NCI-H226 (cell line): ENCODE results near the gene RBM15.
A peak's percentile ranks its signal among the peaks of the same experiment; 100 is the strongest.

Experiments
- DNase-seq: peaks from one replicate; pipeline ENCODE4 v3.0.0-alpha.2; 2015

Gene RBM15, protein sequence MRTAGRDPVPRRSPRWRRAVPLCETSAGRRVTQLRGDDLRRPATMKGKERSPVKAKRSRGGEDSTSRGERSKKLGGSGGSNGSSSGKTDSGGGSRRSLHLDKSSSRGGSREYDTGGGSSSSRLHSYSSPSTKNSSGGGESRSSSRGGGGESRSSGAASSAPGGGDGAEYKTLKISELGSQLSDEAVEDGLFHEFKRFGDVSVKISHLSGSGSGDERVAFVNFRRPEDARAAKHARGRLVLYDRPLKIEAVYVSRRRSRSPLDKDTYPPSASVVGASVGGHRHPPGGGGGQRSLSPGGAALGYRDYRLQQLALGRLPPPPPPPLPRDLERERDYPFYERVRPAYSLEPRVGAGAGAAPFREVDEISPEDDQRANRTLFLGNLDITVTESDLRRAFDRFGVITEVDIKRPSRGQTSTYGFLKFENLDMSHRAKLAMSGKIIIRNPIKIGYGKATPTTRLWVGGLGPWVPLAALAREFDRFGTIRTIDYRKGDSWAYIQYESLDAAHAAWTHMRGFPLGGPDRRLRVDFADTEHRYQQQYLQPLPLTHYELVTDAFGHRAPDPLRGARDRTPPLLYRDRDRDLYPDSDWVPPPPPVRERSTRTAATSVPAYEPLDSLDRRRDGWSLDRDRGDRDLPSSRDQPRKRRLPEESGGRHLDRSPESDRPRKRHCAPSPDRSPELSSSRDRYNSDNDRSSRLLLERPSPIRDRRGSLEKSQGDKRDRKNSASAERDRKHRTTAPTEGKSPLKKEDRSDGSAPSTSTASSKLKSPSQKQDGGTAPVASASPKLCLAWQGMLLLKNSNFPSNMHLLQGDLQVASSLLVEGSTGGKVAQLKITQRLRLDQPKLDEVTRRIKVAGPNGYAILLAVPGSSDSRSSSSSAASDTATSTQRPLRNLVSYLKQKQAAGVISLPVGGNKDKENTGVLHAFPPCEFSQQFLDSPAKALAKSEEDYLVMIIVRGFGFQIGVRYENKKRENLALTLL

DNA sequence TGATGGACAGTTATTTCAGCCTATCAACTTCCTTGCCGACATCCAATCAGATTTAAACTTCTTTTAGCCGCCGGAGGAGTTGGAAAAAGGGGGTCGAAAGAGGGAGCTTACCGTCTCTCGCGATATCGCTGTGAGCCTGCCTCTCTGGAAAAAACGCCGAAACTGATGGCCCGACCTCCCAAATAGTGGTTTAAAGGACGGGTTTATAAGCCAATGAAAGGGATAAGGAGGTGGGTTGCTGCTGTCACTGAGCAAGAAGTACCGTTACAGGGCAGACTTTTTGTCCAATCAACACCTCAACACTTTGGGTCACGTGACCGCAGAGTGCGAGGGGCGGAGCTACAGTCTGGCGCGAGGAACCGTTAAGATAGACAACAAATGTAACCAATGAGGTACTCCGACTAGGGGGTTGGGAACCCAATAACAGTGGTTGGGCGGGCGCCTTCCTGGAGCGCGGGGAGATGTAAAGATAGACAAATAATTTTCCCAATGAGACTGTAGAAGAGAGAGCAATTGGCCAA, at the start of gene RBM15:
Gene RBM15 (plus strand): TSS at position 492 of the 521 bp plus-strand sequence. CDS start 29 bp downstream, at position 521.
- DNase-seq: peak; percentile 100

DNA sequence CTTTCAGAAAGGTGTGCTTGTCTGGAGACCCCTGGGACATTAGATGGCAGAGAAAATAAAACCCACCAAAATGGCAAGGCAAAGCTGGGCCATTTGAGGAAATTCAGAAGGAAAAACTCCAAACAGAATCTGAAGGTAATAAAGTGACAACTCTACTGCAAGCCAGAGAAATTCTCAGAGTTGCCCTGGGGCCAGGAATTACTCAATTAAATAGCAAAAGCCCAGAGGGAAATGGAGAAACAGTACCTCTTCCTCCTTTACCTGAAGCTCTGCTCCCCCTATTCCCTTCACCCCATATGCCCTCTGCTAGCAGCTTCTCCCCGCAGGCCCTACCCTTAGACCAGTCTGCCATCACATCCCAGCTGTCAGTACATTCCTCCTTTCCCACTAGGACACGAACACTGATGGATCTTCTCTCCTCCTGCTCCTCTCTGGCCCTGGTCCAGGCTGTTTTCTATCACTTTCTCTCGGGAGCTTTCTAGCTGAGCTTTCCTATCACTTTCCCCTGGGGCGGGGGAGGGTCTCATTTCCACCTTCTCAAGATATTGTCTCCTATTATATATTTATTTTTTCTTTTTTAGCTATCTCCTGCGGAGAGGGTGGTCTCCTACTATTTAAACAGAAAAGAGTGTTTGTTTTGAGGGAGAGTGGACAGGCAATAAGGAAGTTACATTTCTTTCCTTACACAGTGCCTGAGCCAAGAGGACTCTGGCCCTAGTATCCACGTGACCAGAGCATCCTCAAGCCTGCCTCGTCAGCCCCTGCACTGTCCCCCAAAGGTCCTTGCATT, 47.7 kb upstream of the RBM15 start:
- no peak for DNase-seq

DNA sequence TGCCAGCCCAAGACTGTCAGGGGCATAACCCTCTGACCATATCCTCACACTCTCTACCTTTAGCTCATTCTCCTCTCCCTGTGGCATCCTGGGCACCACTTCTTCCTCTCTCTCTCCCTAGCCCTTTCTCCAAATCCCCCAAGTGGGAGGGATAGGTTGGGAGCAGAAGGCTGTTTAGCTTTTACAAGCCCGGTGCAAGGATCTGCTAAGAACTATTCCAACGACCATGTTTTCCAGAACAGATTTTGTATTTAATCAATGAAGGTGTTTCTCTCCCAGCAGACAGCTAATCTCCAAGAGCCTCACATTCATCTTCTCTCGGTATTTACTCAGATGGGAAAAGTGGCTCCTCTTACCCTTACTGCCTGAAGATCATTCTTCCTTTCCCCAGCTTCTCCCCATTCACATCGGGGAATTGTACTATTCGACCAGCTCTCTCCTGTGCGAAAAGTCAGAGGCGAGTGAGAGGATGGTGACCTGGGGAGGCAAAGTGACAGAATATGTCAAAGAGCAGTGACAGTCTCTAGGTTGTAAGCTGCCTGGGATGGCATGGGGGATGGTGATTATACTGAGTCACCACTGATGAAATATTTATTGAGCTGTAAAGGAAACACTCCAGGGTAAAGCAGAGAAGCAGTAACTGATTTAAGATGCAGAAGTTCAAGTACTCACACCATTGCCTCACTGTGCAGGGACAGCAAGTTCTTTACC, 47.0 kb upstream of the RBM15 start:
- no peak for DNase-seq

DNA sequence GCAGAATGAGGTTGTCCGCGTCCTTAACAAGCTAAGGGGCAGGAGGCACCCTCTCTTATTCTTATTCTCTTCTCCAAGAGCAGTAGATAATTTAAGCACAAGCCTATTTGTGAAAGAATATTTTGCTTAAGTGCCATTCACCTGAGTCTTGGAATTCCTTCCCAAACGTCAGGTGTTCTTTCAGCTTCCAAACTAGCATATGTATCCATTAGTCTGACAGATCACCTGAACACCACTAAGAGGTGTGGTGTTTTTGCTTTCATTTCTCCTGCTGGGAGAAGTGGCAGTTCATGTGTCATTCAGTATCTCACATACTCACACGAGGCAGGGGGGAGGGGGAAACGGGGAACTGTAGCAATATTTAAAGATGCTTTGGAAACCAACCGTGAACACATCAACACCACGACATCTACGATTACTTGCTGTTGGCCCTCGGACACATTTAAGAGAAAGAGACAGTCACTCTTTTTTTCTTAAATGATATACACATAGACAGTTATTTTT, 45.5 kb upstream of the RBM15 start:
- no peak for DNase-seq

DNA sequence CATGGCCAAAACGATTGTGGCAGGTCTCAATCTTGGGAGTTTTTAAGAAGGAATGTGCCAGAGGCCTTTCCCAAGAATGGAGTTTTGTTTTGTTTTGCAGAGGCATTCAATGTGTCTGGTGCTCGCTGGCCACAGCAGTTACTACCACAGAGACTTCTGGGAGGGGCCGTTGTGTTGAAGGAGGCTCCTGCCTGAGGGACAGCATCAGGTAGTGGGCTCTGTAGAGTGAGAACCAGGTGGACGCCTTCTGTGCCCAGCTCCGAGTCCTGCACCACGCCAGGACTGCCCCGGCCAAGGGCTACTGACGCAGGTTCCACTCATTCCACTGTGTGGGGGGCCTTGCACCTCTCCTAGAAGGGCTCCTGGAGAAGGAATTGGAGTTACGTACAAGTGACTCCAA, 44.9 kb upstream of the RBM15 start:
- no peak for DNase-seq

DNA sequence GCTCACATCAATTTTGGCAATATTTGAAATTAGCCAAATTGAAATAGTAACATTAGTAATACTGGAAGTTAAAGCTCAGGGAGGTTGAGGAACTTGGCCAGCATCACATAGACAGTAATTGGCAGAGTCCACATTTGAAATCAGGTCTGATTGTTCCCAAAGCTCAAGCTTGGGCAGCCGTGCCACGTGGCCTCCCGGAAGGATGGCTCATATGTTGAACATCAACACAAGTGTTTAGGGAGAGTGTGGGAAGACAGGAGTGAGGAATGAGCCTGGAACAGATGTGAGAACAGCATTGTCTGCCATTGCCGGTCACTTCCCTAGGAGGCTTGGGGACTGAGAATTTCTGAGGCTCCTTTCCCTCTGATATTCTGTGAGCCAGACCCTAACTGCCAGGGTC, 40.2 kb upstream of the RBM15 start:
- no peak for DNase-seq

DNA sequence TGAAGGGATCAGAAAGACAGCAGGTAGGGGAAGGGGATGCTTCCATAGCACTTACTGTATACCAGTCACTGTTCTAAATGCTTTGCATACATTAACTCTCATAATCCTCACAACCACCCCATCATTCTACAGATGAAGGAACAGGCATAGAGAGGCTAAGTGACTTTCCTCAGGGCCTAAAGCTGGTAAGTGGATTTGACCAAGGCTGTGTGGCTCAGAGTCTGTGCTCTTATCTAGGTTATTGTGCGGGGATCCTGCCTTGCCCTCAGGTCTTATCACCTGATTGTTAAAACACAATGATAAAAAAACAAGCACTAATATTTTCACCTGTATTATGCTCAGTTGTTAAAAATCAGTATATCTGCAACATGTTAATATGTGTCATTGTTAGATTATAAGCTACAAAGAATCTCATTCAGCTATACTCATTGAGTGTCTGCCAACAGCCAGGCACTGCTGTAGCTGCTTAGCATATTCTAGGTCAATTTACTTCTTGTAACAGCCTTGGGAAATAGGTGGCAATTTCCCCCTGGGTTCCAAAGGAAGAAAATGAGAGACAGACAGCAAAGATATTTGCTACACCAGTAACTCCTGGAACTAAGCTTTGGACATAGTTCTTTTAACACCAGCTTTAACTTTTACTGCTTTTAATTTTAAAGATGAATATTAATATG, 38.6 kb upstream of the RBM15 start:
- DNase-seq: no peak

DNA sequence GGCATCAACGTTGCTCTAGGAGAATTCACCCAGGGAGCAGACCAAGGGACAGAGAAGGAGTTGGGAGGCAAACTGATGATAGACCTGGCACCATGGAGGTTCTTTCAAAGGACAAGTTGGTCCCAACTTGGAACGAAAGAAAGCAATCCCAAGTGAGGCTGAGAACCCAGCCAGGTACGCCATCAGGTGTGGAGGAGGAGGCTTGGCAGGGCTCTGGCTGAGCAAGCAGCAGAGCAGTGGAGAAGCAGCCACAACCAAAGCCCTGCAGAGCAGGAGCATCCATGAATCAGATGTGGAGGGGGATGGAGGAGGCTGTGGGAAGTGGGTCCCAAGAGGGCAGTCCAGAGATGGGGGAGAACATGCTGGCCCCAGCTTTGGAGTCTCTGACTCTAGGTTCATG, 36.3 kb upstream of the RBM15 start:
- no peak for DNase-seq

DNA sequence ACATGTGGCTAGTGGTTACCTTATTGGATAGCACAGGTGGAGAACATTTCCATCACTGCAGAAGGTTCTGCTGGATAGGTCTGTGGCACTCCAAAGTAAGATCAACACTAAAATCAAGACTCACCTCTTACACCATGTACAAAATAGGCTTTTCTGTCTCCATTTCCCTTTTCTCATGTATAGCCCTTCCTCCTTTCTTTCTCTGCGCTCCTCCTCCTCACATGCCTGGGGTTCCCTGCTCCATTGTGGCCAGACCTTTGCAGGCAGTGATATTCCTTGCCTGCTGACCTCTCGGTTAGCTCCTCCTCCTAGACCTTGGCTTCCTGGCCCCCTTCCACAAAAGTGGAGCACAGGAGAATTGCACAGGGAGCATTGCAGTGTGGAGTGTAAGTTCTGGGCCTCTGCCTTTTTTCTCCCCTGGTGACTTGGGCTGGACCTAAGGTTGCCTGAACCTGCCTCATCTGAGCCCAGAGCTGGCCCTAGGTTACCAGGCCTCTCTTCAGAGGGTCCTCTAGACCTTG, 33.2 kb upstream of the RBM15 start:
- no peak for DNase-seq

DNA sequence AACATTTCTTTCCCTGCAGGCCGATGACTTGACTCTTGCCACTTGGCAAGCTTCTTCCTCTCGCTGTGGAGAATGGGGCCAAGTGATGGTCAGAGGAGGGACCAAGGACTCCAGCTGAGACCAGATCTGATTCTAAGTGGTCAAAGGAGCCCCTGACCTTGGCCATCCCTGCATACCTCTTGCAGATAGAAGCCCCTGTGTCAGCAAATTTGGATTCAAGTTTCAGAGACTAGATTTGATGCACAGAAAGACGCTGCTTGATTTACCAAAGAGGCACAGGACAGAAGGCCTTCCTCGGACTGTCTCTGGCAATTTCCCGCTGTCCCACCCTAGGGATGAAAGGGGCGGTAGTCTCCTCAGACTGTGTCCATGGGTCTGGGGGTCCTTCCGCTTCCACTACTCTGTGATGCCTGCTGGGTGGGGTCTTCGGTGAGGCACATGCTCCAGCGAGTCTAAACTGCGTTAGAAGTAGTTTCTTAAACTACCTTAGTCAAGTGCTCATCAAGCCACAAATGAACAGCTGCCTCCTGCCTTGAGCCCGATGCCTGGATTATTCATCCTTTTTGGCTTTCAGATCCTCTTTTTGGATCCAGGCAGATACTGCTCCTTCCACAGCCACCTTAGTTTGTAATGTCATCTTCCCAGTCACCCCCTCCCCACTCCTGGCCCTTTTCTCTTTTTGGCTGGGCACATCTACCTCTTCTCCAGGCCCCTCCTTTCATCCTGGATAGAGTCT, 31.8 kb upstream of the RBM15 start:
- DNase-seq: no peak

DNA sequence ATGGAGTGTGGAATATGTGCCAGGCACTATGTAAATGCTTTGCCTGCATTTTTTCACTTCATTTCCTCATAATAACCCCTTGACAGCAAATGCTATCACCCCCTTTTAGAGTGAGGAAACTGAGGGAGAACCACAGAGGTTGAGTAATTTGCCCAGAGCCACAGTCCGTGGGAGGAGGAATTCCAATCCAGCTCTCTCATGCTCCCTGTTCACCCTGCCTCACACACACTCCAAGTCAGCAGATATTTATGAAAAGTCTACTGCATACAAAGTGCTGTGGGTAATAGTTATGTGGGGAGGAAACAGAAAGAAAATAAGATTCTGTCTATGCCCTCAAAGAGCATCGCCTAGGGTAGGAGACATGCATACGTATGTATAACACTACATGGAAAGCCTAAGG, 30.9 kb upstream of the RBM15 start:
- peak; percentile 96 for DNase-seq

DNA sequence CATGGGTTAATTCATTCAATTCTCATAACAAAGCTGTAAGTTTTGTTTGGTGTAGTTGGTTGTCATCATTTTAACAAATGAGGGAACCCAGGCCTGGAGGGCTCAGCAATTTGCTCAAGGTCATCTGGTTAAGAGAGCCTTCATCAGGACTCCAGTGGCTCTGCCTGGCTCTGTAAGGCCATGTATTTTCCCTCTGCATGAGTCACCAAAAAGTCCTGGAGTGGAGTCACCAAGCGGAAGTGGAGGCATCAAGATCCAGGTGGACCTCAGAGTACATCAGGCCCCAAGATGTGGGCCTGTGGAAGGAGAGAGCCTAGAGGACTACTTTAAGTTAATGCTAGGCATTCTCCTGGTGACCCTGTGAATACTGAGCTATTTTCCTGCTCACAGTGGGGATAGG, 30.0 kb upstream of the RBM15 start:
- DNase-seq: peak; percentile 40

DNA sequence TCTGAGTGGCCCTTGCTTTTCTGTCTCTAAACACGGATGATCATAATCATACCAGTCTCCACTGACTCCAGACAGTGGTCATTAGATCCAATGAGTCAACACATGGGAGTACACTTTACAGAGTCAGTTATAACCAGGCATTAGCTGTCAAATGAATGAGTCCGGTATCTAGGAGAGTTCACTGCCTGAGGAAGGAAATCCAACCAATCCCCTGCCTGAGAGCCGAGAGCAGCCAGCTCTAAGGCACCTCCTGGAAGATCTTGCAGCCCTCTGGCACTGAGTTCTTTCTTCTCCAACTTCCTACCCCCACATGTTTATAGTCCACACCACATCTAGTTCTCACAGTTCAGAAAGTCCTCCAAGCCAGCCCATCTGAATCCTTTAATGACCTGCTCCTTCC, 29.4 kb upstream of the RBM15 start:
- peak; percentile 97 for DNase-seq

DNA sequence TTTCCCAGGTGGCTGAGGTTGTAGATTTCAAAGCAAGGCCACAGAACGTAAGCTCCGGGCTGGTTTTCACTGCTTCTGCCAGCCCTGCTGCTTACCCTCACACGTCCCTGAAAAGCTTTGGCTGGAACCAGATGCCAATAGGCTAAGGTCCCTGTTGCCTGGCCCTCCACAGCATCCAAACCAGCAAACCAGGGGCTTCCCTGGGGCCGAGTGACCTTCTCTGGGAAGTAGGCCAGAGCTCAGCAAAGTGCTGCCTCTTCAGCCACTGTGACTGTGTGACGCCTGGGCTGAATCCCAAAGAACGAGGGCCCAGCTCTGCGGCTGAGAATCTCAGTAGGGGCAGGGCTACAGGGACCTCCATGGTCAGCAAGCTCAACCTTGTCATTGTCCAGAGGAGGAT, 28.9 kb upstream of the RBM15 start:
- no peak for DNase-seq

DNA sequence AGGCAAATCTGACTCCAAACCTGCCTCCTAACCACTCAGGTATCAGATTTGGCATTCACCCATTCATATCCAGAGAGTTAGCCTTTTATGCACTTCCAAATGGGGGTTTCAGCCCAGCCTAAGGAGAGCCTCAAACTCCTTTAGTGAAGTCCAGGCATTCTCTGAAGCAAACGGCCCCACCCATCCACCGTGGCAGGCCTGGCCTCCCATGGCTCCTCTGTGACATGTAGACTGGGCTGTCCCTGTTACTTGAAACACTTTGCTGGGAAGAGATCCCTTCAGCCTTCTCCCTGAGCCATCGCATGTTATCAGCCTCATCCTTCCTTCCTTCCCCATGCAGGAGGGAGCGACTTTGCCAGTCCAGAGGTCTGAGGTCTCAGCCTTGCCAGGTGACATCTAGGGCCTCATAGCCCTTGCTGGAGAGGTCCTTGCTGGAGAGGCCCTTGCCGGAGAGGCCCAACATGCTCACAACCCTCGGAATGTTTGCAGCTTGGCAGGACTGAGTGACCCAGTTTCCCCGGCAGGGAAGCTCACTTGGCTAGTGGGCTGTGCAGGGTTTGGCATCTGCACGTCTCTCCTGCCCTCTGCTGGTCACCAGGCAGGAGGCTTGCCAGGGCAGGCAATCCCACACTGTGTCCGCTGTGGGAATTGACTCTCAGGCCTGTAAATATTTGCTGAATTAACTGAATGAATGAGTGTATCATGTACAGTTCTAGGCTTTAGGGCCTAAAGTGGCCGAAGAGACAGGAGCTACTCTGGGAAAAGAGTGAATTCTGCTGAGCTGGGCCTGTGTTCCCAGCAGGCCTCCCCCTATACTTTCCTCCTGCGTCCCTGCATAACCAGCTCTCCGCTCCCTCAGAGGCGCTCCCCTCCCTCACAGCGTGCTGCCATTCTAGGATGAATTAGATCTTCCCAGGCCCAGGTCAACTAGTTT, 26.7 kb upstream of the RBM15 start:
- DNase-seq: peak; percentile 54

DNA sequence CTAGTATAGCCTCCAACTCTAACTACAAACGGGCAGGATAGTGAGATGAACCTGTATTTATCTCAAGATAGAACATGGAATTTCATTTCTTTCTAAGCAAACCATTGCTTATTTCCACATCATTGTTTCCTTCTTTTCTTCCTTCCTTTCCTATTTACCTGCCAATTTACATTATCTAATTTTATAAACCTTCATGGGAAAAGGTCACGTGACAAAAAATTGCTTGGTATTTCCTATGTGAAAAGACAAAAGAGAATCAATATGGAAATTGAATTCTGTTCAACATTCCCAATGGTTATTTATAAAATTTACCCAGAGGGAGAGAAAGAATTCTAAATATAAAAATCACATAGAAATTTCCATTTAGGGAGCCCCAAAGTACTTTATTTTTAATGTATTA, 22.4 kb upstream of the RBM15 start:
- DNase-seq: no peak

DNA sequence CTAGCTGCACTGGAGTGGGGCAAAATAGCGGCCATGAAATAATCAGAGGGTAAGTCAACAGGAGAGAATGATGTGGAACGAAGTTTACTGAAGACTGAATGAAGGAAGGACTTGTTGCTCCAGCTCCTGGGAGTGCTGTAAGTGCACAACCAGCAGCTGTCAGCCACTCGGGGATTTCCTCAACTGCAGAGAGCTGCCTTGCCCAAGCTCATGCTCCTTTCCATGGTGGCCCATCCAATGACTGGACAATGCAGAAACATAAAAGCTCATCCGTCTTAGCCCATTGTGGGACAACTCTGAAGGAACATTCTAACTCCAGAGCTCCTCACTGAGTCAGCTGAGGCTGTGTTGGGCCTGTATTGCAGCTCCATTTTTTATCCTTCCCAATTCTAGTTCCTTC, 21.1 kb upstream of the RBM15 start:
- DNase-seq: no peak

DNA sequence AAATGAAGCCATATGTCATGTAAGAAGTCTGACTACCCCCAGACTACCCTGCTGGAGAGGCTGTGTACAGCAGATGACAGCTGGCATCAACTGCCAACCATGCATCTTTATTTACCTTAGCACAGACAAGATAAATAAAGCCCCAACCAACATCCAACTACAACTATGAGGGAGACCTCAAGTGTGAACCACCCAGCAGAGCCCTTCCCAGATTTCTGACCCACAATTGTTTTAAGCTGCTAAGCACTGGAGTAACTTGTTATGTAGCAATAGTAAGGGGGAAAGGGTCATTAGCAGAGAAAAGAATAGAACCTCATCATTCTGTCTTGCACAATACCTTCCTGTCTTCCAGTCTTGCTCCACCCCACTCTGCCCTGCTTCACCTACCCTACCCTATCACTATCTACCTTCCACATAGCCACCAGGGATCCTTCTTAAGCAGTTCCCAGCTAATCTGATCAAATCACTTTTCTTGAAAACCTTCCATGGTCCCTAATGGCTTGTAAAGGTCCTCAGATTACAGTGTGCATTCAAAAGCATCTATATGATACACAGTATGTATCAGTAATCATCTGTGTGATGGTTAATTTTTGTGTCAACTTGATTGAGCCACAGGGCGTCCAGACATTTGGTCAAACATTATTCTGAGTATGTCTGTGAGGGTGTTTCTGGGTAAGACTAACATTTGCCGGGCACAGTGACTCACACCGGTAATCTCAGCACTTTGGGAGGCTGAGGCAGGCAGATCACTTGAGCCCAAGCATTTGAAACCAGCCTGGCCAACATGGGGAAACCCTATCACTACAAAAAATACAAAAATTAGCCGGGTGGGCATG, 19.6 kb upstream of the RBM15 start:
- DNase-seq: peak; percentile 12
